ENCODE measurements around the gene UMAD1.
"Not testable (repeated sequence)": the region's sequence is repeated elsewhere in the genome, so short reads cannot be mapped to it uniquely, and the experiment has no call there.

Gene UMAD1

DNA sequence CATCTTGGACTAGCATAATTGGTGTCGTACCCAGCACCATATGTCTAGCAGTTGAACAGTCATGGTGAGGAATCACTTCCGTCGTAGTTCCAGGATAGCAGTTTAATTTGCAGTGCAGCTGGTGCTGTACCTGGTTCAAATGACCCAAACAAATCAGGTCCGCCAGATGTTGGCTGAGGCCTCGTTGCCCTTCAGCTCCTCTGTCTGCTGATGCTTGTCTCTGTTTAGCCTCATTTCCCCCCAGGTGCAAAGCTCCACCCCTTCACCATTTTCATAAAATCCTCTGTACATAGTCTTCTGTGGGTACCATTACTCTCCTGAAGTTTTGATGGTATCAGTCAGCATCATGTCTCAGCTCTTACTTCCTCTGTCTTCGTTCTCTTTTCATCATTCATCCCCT, 35.1 kb downstream of the UMAD1 start:
- Histone ChIP-seq H3K27ac (ENCODE audit: low read length) (no peak overlapping the region), H3K36me3 (ENCODE audit: insufficient read depth, low read depth, low read length) (no peaks in the 10 kb centered on the region), H3K4me3 (ENCODE audit: low read length) (no peak overlapping the region), H3K9ac (ENCODE audit: low read depth, low read length) (no peak overlapping the region), H3K27me3 (ENCODE audit: insufficient read depth, low read length) (no peaks in the 10 kb centered on the region), H3K9me3 (ENCODE audit: insufficient read depth, low read depth, low read length) (no peaks in the 10 kb centered on the region; the same call in 1 of the 2 replicates), H3K4me1 (ENCODE audit: insufficient read depth, low read length) (peaks cover 3% of the 10 kb centered on the region; the same call in 1 of the 2 replicates)

DNA sequence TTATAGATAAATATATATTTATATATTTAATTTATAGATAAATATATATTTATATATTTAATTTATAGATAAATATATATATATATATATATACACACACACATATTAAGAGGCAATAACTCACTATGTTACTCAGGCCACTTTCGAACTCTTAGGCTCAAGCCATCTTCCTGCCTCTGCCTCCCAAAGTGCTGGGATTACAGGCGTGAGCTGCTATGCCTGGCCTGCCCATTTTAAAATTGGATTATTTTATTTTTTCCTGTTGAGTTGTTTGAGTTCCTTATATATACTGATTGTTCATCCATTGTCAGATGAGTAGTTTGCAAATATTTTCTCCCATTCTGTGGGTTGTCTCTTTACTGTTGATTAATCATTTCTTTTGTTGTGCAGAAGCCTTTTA, 39.1 kb downstream of the UMAD1 start:
- H3K27ac ChIP-seq (ENCODE audit: low read length); H3K4me3 ChIP-seq (ENCODE audit: low read length); H3K27me3 ChIP-seq (ENCODE audit: insufficient read depth, low read length); H3K9ac ChIP-seq (ENCODE audit: low read depth, low read length); H3K4me1 ChIP-seq (ENCODE audit: insufficient read depth, low read length); H3K9me3 ChIP-seq (ENCODE audit: insufficient read depth, low read depth, low read length); H3K36me3 ChIP-seq (ENCODE audit: insufficient read depth, low read depth, low read length): not testable (repeated sequence)

GRCh38 chr7:7681191-7681935, 40.8 kb downstream of the UMAD1 start:
- no peak overlapping the region for H3K9ac ChIP-seq (ENCODE audit: low read depth, low read length)
- H3K4me3 ChIP-seq (ENCODE audit: low read length) = no peak overlapping the region
- H3K27me3 ChIP-seq (ENCODE audit: insufficient read depth, low read length) = no peaks in the 10 kb centered on the region
- H3K27ac ChIP-seq (ENCODE audit: low read length) = no peak overlapping the region
- H3K9me3 ChIP-seq (ENCODE audit: insufficient read depth, low read depth, low read length) = no peaks in the 10 kb centered on the region; the same call in 1 of the 2 replicates
- no peaks in the 10 kb centered on the region for H3K4me1 ChIP-seq (ENCODE audit: insufficient read depth, low read length)
- H3K36me3 ChIP-seq (ENCODE audit: insufficient read depth, low read depth, low read length) = no peaks in the 10 kb centered on the region

GRCh38 chr7:7681936-7682329, 41.4 kb downstream of the UMAD1 start:
- Histone ChIP-seq H3K27ac (ENCODE audit: low read length) (no peak overlapping the region), H3K9me3 (ENCODE audit: insufficient read depth, low read depth, low read length) (no peaks in the 10 kb centered on the region; the same call in 1 of the 2 replicates), H3K4me1 (ENCODE audit: insufficient read depth, low read length) (no peaks in the 10 kb centered on the region), H3K9ac (ENCODE audit: low read depth, low read length) (no peak overlapping the region), H3K4me3 (ENCODE audit: low read length) (no peak overlapping the region), H3K27me3 (ENCODE audit: insufficient read depth, low read length) (no peaks in the 10 kb centered on the region), H3K36me3 (ENCODE audit: insufficient read depth, low read depth, low read length) (no peaks in the 10 kb centered on the region)

DNA sequence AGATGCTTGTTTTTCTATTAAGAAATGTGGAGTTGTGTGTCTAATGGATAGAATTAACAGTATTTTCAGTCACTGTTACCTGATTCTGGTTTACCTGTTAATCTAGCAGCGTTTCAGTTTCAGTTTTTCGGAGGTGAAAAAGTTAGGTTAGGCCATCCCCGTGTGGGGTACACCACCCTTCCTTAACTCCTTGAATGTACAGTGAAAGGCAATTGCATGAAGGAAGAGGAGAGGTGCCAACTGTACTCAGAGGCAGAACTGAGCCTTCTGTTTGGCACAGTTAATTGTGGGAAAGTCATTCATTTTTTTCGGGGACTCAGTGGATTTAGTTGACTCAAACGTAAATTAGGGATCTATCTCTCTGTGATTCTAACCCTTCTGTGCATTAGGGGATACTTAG, 42.3 kb downstream of the UMAD1 start:
- H3K27me3 ChIP-seq (ENCODE audit: insufficient read depth, low read length) = no peaks in the 10 kb centered on the region
- H3K4me1 ChIP-seq (ENCODE audit: insufficient read depth, low read length) = no peaks in the 10 kb centered on the region
- H3K27ac ChIP-seq (ENCODE audit: low read length) = no peak overlapping the region
- no peaks in the 10 kb centered on the region; the same call in 1 of the 2 replicates for H3K9me3 ChIP-seq (ENCODE audit: insufficient read depth, low read depth, low read length)
- no peak overlapping the region for H3K4me3 ChIP-seq (ENCODE audit: low read length)
- no peak overlapping the region for H3K9ac ChIP-seq (ENCODE audit: low read depth, low read length)
- no peaks in the 10 kb centered on the region for H3K36me3 ChIP-seq (ENCODE audit: insufficient read depth, low read depth, low read length)

DNA sequence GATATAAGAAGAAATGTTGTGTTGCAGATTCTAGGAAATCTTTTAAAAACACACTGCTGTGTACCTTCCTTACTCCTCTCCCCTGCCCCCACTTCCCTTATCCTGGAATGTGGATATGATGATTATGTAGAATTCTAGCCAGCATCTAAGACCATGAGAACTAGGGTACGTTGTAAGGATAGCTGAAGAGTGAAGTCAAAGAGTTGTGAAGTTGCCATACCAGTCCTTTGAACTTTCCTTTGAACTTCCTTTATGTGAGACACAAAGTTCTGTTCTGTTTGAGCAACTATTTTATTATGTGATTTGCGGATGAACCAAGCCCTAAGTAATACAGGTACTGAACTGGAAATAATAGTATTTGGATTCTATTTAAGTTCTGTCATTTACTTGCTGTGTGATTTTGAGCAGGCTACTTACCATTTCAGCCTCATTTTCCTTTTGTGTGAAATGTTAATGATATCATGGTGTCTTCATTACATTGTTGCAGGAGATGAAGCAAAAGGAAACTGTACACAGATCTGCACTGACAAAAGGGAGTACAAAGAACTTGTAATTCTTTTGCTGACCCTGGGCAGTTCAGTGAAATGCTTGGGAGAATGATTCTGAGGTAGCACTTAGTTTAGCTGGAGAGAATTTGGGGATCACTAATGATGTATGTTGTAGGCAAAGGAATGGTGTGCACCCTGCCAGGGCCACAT, 46.4 kb downstream of the UMAD1 start:
- no peaks in the 10 kb centered on the region for H3K27me3 ChIP-seq (ENCODE audit: insufficient read depth, low read length)
- H3K9ac ChIP-seq (ENCODE audit: low read depth, low read length) = no peak overlapping the region
- H3K36me3 ChIP-seq (ENCODE audit: insufficient read depth, low read depth, low read length) = no peaks in the 10 kb centered on the region
- no peaks in the 10 kb centered on the region for H3K9me3 ChIP-seq (ENCODE audit: insufficient read depth, low read depth, low read length)
- no peaks in the 10 kb centered on the region for H3K4me1 ChIP-seq (ENCODE audit: insufficient read depth, low read length)
- H3K27ac ChIP-seq (ENCODE audit: low read length) = no peak overlapping the region
- H3K4me3 ChIP-seq (ENCODE audit: low read length) = no peak overlapping the region

DNA sequence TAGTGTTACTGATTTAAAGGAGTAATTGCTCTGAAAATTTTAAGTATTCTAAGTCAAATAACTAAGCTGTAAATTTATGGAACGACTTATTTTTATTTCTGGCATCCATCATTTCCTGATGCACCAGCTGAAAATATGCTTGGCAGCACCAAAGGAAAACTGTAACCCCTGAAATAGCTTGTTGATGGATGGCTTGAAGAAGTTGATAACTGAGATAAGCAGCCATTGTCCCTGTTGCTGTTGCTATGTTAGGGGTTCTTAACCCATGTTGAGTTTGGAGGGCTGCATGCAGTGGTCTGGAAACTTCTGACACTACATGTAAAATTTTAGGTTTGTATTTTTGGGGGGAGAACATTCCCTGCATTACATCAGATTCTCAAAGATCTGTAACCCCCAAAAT, 47.2 kb downstream of the UMAD1 start:
- Histone ChIP-seq H3K4me3 (ENCODE audit: low read length) (no peak overlapping the region), H3K9me3 (ENCODE audit: insufficient read depth, low read depth, low read length) (no peaks in the 10 kb centered on the region), H3K27ac (ENCODE audit: low read length) (no peak overlapping the region), H3K4me1 (ENCODE audit: insufficient read depth, low read length) (no peaks in the 10 kb centered on the region), H3K9ac (ENCODE audit: low read depth, low read length) (no peak overlapping the region), H3K27me3 (ENCODE audit: insufficient read depth, low read length) (no peaks in the 10 kb centered on the region), H3K36me3 (ENCODE audit: insufficient read depth, low read depth, low read length) (no peaks in the 10 kb centered on the region)

GRCh38 chr7:7688310-7688709, 47.8 kb downstream of the UMAD1 start:
- Histone ChIP-seq H3K4me3 (ENCODE audit: low read length) (no peak overlapping the region), H3K27me3 (ENCODE audit: insufficient read depth, low read length) (no peaks in the 10 kb centered on the region), H3K36me3 (ENCODE audit: insufficient read depth, low read depth, low read length) (no peaks in the 10 kb centered on the region), H3K9me3 (ENCODE audit: insufficient read depth, low read depth, low read length) (no peaks in the 10 kb centered on the region), H3K9ac (ENCODE audit: low read depth, low read length) (no peak overlapping the region), H3K4me1 (ENCODE audit: insufficient read depth, low read length) (no peaks in the 10 kb centered on the region), H3K27ac (ENCODE audit: low read length) (no peak overlapping the region)

DNA sequence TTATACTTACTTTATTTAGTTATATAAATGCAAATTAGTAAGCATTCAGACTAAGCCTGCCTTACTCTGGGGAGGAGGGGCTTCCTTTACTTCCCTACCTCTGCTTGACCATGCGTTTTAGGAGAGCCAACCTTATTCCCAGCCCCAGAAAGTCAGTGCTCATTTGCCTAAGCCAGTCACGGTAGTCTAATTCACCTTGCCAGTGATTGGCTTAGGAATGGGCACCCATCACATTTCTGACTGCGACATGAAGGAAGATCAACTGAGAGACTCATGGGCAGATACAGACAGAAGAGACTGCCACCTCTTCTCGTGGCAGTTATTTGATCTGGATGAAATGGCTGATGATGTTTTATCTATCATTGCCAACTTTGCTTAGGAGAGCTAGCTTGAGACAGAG, 48.4 kb downstream of the UMAD1 start:
- no peaks in the 10 kb centered on the region for H3K9me3 ChIP-seq (ENCODE audit: insufficient read depth, low read depth, low read length)
- H3K27me3 ChIP-seq (ENCODE audit: insufficient read depth, low read length) = no peaks in the 10 kb centered on the region
- H3K9ac ChIP-seq (ENCODE audit: low read depth, low read length) = no peak overlapping the region
- no peaks in the 10 kb centered on the region for H3K36me3 ChIP-seq (ENCODE audit: insufficient read depth, low read depth, low read length)
- no peak overlapping the region for H3K27ac ChIP-seq (ENCODE audit: low read length)
- no peak overlapping the region for H3K4me3 ChIP-seq (ENCODE audit: low read length)
- no peaks in the 10 kb centered on the region for H3K4me1 ChIP-seq (ENCODE audit: insufficient read depth, low read length)

- Histone ChIP-seq H3K27ac (ENCODE audit: low read length) (no peak overlapping the region), H3K9me3 (ENCODE audit: insufficient read depth, low read depth, low read length) (no peaks in the 10 kb centered on the region), H3K4me3 (ENCODE audit: low read length) (no peak overlapping the region), H3K36me3 (ENCODE audit: insufficient read depth, low read depth, low read length) (no peaks in the 10 kb centered on the region), H3K4me1 (ENCODE audit: insufficient read depth, low read length) (no peaks in the 10 kb centered on the region), H3K9ac (ENCODE audit: low read depth, low read length) (no peak overlapping the region), H3K27me3 (ENCODE audit: insufficient read depth, low read length) (no peaks in the 10 kb centered on the region)
These were observed 53.3 kb downstream of the UMAD1 start for GRCh38 chr7:7693881-7694280.

DNA sequence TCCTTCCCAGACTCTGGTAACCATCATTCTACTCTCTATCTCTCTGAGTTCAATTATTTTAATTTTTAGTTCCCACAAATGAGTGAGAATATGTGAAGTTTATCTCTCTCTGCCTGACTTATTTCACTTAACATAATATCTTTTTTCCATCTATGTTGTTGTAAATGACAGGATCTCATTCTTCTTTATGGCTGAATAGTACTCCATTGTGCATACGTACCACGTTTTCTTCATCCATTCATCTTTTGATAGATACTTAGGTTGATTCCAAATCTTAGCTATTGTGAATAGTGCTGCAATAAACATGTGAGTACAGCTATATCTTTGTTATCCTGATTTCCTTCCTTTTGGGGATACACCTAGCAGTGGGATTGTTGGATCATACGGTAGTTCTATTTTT, 54.0 kb downstream of the UMAD1 start:
- Histone ChIP-seq H3K36me3 (ENCODE audit: insufficient read depth, low read depth, low read length) (no peaks in the 10 kb centered on the region), H3K4me3 (ENCODE audit: low read length) (no peak overlapping the region), H3K27me3 (ENCODE audit: insufficient read depth, low read length) (no peaks in the 10 kb centered on the region), H3K9me3 (ENCODE audit: insufficient read depth, low read depth, low read length) (no peaks in the 10 kb centered on the region), H3K9ac (ENCODE audit: low read depth, low read length) (no peak overlapping the region), H3K27ac (ENCODE audit: low read length) (no peak overlapping the region), H3K4me1 (ENCODE audit: insufficient read depth, low read length) (no peaks in the 10 kb centered on the region)

DNA sequence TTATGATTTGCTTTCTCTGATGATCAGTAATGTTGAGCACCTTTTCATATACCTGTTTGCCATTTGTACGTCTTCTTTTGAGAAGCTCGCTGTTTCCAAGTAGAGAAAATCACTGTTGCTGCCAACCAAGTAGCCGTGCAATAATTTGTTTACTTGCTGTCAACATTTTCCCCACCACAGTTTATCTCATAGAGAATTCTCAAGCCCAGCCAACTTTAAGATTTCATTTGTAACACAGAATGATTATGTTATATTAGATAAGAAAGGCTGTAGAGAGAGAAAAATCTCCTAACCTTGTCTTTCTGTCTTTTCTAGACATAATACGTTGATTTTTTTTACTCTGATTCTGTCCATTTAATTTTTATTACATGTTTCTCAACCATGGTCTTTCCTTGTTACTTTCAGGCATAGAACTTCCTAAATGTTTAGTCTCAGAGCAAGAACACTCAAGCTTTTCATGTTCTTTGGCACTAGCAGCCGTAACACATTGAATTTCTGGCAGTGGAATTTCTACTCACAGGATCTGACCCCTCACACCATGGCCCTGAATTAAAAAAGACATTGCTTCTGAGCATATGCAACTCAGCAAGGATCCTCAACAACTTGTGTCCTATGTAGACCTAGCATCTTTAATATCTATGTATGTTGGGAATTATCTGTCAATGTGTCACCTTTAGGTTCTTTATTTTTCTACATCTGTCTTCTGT, 54.7 kb downstream of the UMAD1 start:
- Histone ChIP-seq H3K27me3 (ENCODE audit: insufficient read depth, low read length) (no peaks in the 10 kb centered on the region), H3K4me1 (ENCODE audit: insufficient read depth, low read length) (no peaks in the 10 kb centered on the region), H3K36me3 (ENCODE audit: insufficient read depth, low read depth, low read length) (no peaks in the 10 kb centered on the region), H3K9me3 (ENCODE audit: insufficient read depth, low read depth, low read length) (no peaks in the 10 kb centered on the region), H3K4me3 (ENCODE audit: low read length) (no peak overlapping the region), H3K9ac (ENCODE audit: low read depth, low read length) (no peak overlapping the region), H3K27ac (ENCODE audit: low read length) (no peak overlapping the region)
